Transverse colon (tissue), 3 donors: ENCODE data around the gene MCM3.

Experiments
- CTCF ChIP-seq, 5 experiments: fragments of 200-600 bp in 3 of 5; fragments of 450-650 bp in 2 of 5; sonication (generic) in 3 of 5; IDR thresholded peaks; 1 replicate in 2 of 5; 2 replicates in 3 of 5; pipeline ENCODE4 v1.5.1; 2016 to 2017; ENCODE audit warnings: antibody characterized with exemption in 5 of 5, inconsistent platforms in 3 of 5, mild to moderate bottlenecking in 2 of 5, moderate library complexity in 1 of 5
- EP300 ChIP-seq: sonication (generic); formaldehyde crosslinking; IDR thresholded peaks from one replicate; pipeline ENCODE4 v1.6.1; 2017; ENCODE audit warnings: antibody characterized with exemption, low read depth

- no peak for TF ChIP-seq CTCF (IDR thresholded peaks at IDR 0.05)
- TF ChIP-seq EP300: no peak
Observed at GRCh38 chr6:52284131-52284459, 447 bp downstream of the MCM3 start.
